Stimulated activated naive CD4-positive, alpha-beta T cell treated with Interleukin-2 at 50 U/mL for 16 hours (primary cell): ENCODE data around the gene RIT1.

Experiments used
- DNase-seq: peaks from one replicate; lab custom pipeline; 2025; lab: John Stamatoyannopoulos, UW

Gene RIT1

DNA sequence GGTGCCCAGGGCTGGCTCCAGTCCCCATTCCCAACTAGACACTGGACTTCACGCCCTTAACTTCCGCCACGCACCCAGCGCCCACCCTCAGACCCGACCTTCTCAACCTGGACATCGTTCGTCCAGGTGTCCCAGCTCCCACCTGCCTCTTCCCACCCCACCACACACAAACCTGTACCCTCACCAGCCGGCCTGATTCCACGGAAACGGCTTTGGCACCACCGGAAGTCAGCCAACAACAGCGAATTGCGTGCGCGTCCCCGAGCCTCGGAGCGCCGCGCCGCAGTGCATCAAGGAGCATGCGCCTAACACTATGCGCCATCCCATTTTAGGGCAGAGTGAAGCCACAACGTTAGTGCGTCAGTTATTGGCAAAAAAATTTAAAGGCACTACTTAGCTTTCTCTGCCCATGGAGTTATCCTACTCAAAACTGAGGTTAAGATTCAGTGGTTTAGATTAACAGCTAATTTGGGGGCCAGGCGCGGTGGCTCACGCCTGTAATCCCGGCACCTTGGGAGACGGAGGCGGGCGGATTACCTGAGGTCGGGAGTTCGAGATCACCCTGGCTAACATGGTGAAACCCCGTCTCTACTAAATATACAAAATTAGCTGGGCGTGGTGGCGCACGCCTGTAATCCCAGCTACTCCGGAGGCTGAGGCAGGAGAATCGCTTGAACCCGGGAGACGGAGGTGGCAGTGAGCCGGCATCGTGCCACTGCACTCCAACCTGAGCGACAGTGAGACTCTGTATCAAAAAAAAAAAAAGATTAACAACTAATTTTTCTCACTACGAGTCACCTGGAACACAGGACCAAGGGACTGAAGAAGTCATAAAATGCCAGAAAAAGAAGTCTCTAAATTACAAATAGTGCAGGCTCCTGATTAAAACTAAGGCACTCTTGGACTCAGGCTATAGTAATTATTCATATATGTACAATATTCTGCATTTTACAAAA lies 53.9 kb downstream of the RIT1 start, which contains the start of gene GON4L:
Gene GON4L (minus strand): TSS at position 240 of the 956 bp plus-strand sequence. CDS start 3,434 bp downstream, outside the sequence.
- DNase-seq, result peak; percentile 87

GRCh38 chr1:155856257-155856974 lies 54.7 kb downstream of the RIT1 start:
- DNase-seq, result no peak

DNA sequence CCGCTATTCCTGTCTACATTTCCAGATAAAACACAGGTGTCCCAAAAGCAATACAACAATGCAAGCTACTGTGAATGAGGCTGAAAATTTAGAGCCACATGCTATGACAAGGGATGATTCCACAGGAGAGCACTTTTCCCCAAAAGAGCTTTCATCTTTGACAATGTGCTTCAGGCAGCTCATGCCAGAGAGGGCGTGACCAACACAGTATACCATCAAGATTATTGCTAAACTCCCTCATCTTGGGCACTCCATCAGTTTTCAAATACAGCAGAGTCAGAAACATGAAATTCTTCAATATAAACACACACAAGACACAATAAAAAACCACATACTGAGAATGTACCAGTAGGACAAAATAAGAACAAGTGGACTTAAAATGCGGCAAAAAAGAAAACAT lies 60.8 kb downstream of the RIT1 start:
- DNase-seq, result no peak

DNA sequence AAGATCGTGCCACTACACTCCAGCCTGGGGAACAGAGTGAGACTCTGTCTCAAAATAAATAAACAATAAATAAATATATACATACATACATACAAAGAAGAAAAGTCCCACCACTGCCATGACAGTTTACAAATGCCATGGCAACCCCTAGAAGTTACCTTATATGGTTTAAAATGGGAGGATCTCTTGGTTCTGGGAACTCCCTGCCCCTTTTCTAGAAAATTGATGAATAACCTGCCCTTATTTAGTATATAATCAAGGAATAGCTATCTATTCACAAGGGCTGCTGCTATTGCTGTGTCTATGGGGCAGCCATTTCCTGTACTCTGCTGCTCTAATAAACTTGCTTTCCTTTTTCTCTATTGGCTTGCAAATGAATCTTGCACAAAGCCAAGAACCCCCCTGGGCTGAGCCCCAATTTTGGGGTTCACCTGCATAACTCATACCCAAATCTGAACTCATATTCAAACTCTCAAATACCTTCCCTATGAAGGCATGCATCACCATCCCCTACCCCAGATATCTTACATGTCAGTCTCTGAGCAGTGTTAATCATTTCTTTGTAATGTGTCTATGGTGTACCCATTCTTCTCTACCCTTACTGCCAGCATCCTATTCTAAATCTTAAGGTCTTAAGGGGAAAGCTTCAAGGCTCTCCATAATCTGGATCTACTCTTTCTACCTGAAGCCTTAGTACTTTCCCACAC lies 63.2 kb downstream of the RIT1 start:
- DNase-seq, result no peak
